Caco-2 (cell line): ENCODE results near the gene IMMP2L. TPM values are rescaled to one million over a fixed set of nuclear protein-coding genes. Genes with fewer than 3 reads are reported as not detected.

Source experiments
- BruUV-seq: library from RNA; stranded (reverse); fragments of 400-500 nt; replicated peaks from 2 replicates; lab custom pipeline; 2021; lab: Mats Ljungman, UMichigan
- CTCF ChIA-PET: fragments of 300-600 bp; sonication (Branson Sonifier 250); formaldehyde crosslinking; loops from one replicate; lab custom pipeline; 2022; ENCODE audit warnings: antibody characterized with exemption; lab: Charles Lee
- POLR2A ChIA-PET: fragments of 300-600 bp; sonication (Branson Sonifier 250); formaldehyde crosslinking; loops from one replicate; lab custom pipeline; 2022; ENCODE audit warnings: antibody characterized with exemption; lab: Charles Lee
- DNase-seq, 2 experiments: peaks; one replicate each; pipeline versions ENCODE4 v3.0.0 to v3.0.0-alpha.2; 2020 to 2022
- H3K27me3 ChIP-seq: replicated peaks from 2 replicates; pipeline ENCODE4 v1.6.0; 2011; ENCODE audit warnings: low read length; ENCODE audit not compliant: control insufficient read depth, insufficient read depth
- H3K36me3 ChIP-seq: 2 replicates; pipeline ENCODE4 v1.5.1; 2011; ENCODE audit warnings: low read length; ENCODE audit not compliant: control insufficient read depth, insufficient read depth
- H3K4me1 ChIP-seq: fragments of 250-450 bp; sonication (Bioruptor Pico); 2 replicates; pipeline ENCODE4 v1.5.1; 2020; ENCODE audit warnings: mild to moderate bottlenecking
- H3K4me3 ChIP-seq: 2 replicates; pipeline ENCODE4 v1.5.1; 2011; ENCODE audit warnings: low read depth, mild to moderate bottlenecking, control low read depth, low read length
- H3K9me3 ChIP-seq: fragments of 250-450 bp; sonication (Bioruptor Pico); 2 replicates; pipeline ENCODE4 v1.5.1; 2020; ENCODE audit warnings: mild to moderate bottlenecking, moderate library complexity
- H3K27ac Mint-ChIP-seq: one replicate; pipeline ENCODE4 v1.8.0; 2022; ENCODE audit warnings: mixed read lengths; ENCODE audit not compliant: unreplicated experiment
- H3K27me3 Mint-ChIP-seq: one replicate; pipeline ENCODE4 v1.8.0; 2022; ENCODE audit warnings: mixed read lengths; ENCODE audit not compliant: insufficient read depth, unreplicated experiment
- H3K36me3 Mint-ChIP-seq: one replicate; pipeline ENCODE4 v1.8.0; 2022; ENCODE audit warnings: mild to moderate bottlenecking, mixed read lengths; ENCODE audit not compliant: insufficient read depth, unreplicated experiment
- H3K4me1 Mint-ChIP-seq: one replicate; pipeline ENCODE4 v1.8.0; 2022; ENCODE audit warnings: low read depth, mixed read lengths; ENCODE audit not compliant: unreplicated experiment
- H3K4me3 Mint-ChIP-seq: one replicate; pipeline ENCODE4 v1.8.0; 2022; ENCODE audit warnings: mild to moderate bottlenecking, moderate library complexity, mixed read lengths; ENCODE audit not compliant: unreplicated experiment
- H3K9me3 Mint-ChIP-seq: one replicate; pipeline ENCODE4 v1.8.0; 2022; ENCODE audit warnings: mixed read lengths; ENCODE audit not compliant: unreplicated experiment
- CTCF ChIP-seq, 2 experiments: fragments of 200-600 bp in 1 of 2; IDR thresholded peaks; 1 replicate in 1 of 2; 2 replicates in 1 of 2; pipeline versions ENCODE4 v1.5.1 to v1.8.0; 2011 to 2022; ENCODE audit warnings: antibody characterized with exemption in 1 of 2, control low read depth in 1 of 2, inconsistent platforms in 1 of 2, low read depth in 1 of 2, low read length in 1 of 2, mild to moderate bottlenecking in 1 of 2, moderate library complexity in 1 of 2; ENCODE audit not compliant: insufficient read depth in 1 of 2, severe bottlenecking in 1 of 2, unreplicated experiment in 1 of 2
- intact Hi-C: fragments of 100-400 bp; cut with micrococcal nuclease; formaldehyde crosslinking; loops from one replicate; pipeline ENCODE4 v1.10.0; 2022; ENCODE audit not compliant: unreplicated experiment
- total RNA-seq: library from RNA; stranded (reverse); gene quantifications from 2 replicates; pipeline ENCODE4 v1.2.3, GENCODE V29; 2022

IMMP2L gene
- total RNA-seq, 1 experiment from 2014 or later, result 9.5 TPM

DNA sequence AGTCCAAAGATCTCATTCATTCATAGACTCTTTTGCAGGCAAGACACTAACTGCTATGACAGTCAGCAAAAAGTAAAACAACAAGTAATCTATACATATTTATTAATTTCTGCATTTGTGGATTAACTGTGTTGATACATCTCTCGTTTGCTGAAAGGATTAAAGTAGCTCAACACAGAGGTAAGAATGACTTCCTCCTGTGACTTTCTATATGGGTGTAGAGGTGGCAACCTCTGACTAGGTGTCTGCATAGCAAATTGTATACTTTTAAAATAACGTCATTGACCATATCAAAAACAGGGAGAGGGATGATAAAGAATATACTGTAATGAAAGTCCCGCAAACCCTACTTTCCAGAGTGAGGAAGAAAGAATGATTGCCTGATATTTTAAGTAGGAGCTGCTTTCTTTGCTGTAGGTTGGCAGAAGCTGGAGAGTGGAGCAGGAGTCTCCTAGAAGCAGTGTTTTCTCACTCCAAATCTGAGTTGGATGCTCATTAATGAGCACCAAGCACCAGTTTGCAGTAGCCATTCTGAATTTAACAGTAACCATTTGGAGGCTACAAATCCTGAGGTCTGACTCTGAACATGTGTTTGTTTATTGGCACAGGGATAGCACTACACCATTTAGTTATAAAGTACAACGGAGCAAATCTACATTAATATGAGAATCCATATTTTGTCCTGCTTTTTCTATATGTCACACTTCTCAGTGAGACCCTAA lies 480.6 kb downstream of the IMMP2L start:
- H3K4me3 Mint-ChIP-seq, result no peak overlapping the region
- DNase-seq, result no peak
- no peaks in the 10 kb centered on the region for H3K36me3 Mint-ChIP-seq
- intact Hi-C loops, result no loop called here
- Histone ChIP-seq H3K36me3 (no peaks in the 10 kb centered on the region), H3K27me3 (no peaks in the 10 kb centered on the region), H3K4me1 (no peaks in the 10 kb centered on the region), H3K9me3 (no peaks in the 10 kb centered on the region), H3K4me3 (no peak overlapping the region)
- no peaks in the 10 kb centered on the region for H3K27me3 Mint-ChIP-seq
- H3K4me1 Mint-ChIP-seq, result no peaks in the 10 kb centered on the region
- BruUV-seq, result no TSS peak
- ChIA-PET POLR2A (no interaction called here), CTCF (no interaction called here)
- no peak for TF ChIP-seq CTCF (IDR thresholded peaks at IDR 0.05; ENCODE audit: insufficient read depth in 1 of 2, low read depth in 1 of 2, low read length in 1 of 2, severe bottlenecking in 1 of 2, unreplicated experiment in 1 of 2)
- no peak overlapping the region for H3K27ac Mint-ChIP-seq
- no peaks in the 10 kb centered on the region for H3K9me3 Mint-ChIP-seq

DNA sequence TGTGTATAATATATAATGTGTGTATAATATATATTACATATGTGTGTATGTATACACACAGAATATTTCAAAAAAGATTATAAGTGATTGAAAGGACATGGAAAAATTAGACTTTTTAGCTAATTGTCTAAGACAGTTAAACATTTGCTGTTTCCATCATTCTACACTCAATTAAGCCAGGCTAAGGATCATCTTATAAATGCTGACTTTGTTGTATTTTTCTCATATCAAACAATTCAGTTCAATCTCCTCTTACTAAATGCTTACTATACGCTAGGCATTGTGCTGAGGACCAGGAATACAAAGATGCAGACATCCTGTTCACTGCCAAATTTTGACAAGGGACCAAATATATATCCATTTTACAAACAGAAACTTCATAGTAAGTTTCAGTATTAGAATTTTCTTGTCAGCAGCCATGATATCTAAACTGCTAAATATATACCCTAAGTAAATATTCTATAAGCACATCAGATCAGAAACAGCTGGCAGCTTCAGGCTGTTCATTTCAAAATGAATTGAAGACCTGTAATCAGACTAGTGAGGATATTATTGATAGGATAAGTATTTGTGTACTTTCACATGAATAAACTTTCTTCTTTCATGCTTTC lies 481.7 kb downstream of the IMMP2L start:
- no peaks in the 10 kb centered on the region for H3K9me3 Mint-ChIP-seq
- BruUV-seq, result no TSS peak
- intact Hi-C loops, result no loop called here
- no peaks in the 10 kb centered on the region for H3K36me3 Mint-ChIP-seq
- ChIA-PET POLR2A (no interaction called here), CTCF (no interaction called here)
- H3K4me1 Mint-ChIP-seq, result peaks cover 2% of the 10 kb centered on the region
- Histone ChIP-seq H3K36me3 (no peaks in the 10 kb centered on the region), H3K4me3 (no peak overlapping the region), H3K9me3 (no peaks in the 10 kb centered on the region), H3K27me3 (no peaks in the 10 kb centered on the region), H3K4me1 (0 out of 2 replicates have a peak, but pooled peaks cover 4% of the 10 kb centered on the region)
- no peak overlapping the region for H3K27ac Mint-ChIP-seq
- H3K4me3 Mint-ChIP-seq, result no peak overlapping the region
- no peaks in the 10 kb centered on the region for H3K27me3 Mint-ChIP-seq
- no peak for TF ChIP-seq CTCF (IDR thresholded peaks at IDR 0.05; ENCODE audit: insufficient read depth in 1 of 2, low read depth in 1 of 2, low read length in 1 of 2, severe bottlenecking in 1 of 2, unreplicated experiment in 1 of 2)
- DNase-seq, result no peak

- BruUV-seq, result no TSS peak
- H3K9me3 ChIP-seq, result no peaks in the 10 kb centered on the region
Observed at GRCh38 chr7:111077001-111077400, 485.3 kb downstream of the IMMP2L start.

More at GRCh38 chr7:111077001-111077400, 485.3 kb downstream of the IMMP2L start:
- Histone ChIP-seq H3K36me3 (no peaks in the 10 kb centered on the region), H3K4me3 (no peak overlapping the region), H3K27me3 (no peaks in the 10 kb centered on the region), H3K4me1 (peaks cover 23% of the 10 kb centered on the region; the same call in 1 of the 2 replicates)
- no peaks in the 10 kb centered on the region for H3K9me3 Mint-ChIP-seq
- no peak for DNase-seq
- ChIA-PET CTCF (no interaction called here), POLR2A (no interaction called here)
- TF ChIP-seq CTCF (IDR thresholded peaks at IDR 0.05; ENCODE audit: insufficient read depth in 1 of 2, low read depth in 1 of 2, low read length in 1 of 2, severe bottlenecking in 1 of 2, unreplicated experiment in 1 of 2), result no peak
- H3K4me3 Mint-ChIP-seq, result no peak overlapping the region
- H3K27ac Mint-ChIP-seq, result no peak overlapping the region
- intact Hi-C loops, result no loop called here
- H3K4me1 Mint-ChIP-seq, result peaks cover 19% of the 10 kb centered on the region
- no peaks in the 10 kb centered on the region for H3K27me3 Mint-ChIP-seq
- no peaks in the 10 kb centered on the region for H3K36me3 Mint-ChIP-seq
